Measurements from ENCODE around the gene RAB41.

DNA sequence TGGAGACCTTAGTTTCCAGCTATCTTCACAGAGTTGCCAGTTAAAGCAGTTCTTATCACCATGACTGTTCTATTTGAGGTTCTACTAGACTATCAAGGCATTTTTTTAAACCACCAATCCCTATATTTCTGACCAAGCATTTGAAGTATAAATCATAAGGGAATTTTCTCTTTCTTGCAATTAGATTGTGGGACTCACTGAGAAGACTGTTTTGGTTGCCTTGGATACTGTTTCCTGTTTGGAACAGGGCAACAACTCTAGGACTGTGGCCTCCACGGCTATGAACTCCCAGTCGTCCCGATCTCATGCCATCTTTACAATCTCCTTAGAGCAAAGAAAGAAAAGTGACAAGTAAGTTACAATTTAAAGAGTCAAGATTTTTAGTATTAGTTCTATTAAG, 19.7 kb downstream of the RAB41 start:
- TF ChIP-seq POLR2AphosphoS5 (IDR thresholded peaks at IDR 0.05) = no peak
- no peak for TF ChIP-seq POLR2A (IDR thresholded peaks at IDR 0.05)

Data from prostate gland (tissue), 1 donor.